Esophagus muscularis mucosa (tissue), 4 donors: Measurements from ENCODE around the gene POM121.
"Not testable (repeated sequence)": the region's sequence is repeated elsewhere in the genome, so short reads cannot be mapped to it uniquely, and the experiment has no call there.

ENCODE experiments used
- EP300 ChIP-seq: sonication (generic); formaldehyde crosslinking; IDR thresholded peaks from one replicate; pipeline ENCODE4 v1.6.1; 2017; ENCODE audit warnings: antibody characterized with exemption
- POLR2A ChIP-seq: fragments of 450-650 bp; IDR thresholded peaks from one replicate; pipeline ENCODE4 v1.6.1; 2017; ENCODE audit warnings: antibody characterized with exemption, moderate library complexity, mild to moderate bottlenecking, low read depth
- POLR2AphosphoS5 ChIP-seq, 2 donors: sonication (generic); formaldehyde crosslinking; IDR thresholded peaks; one replicate each; pipeline ENCODE4 v1.6.1; 2017; ENCODE audit warnings: antibody characterized with exemption in 2 of 2
- TF ChIP-seq, protein P1 (sequence below), 3 experiments: fragments of 200-600 bp in 2 of 3; fragments of 450-650 bp in 1 of 3; sonication (generic) in 2 of 3; IDR thresholded peaks; one replicate each; pipeline ENCODE4 v1.5.1; 2017 to 2019; ENCODE audit warnings: antibody characterized with exemption in 3 of 3, mild to moderate bottlenecking in 2 of 3, moderate library complexity in 1 of 3

DNA sequence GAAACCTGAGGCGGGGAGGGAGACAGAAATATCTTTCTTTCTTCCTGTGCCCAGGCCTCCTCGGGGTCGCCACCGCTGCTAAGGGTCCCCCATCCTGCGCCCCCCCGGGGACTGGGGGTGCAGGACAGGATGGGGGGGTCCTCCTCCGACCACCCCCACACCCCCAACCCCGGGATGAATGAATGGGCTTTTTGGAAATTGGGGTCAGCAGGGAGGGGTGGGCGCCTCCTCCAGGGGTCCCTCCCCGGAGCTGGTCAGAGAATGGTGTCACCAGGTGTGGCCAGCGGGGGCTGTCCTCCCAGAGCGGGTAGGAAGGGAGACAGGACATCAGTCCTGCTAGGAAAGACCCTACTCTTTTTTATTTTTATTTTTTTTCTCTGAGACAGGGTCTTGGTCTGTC, 51.5 kb downstream of the POM121 start:
- TF ChIP-seq, protein P1, sequence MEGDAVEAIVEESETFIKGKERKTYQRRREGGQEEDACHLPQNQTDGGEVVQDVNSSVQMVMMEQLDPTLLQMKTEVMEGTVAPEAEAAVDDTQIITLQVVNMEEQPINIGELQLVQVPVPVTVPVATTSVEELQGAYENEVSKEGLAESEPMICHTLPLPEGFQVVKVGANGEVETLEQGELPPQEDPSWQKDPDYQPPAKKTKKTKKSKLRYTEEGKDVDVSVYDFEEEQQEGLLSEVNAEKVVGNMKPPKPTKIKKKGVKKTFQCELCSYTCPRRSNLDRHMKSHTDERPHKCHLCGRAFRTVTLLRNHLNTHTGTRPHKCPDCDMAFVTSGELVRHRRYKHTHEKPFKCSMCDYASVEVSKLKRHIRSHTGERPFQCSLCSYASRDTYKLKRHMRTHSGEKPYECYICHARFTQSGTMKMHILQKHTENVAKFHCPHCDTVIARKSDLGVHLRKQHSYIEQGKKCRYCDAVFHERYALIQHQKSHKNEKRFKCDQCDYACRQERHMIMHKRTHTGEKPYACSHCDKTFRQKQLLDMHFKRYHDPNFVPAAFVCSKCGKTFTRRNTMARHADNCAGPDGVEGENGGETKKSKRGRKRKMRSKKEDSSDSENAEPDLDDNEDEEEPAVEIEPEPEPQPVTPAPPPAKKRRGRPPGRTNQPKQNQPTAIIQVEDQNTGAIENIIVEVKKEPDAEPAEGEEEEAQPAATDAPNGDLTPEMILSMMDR (IDR thresholded peaks at IDR 0.05): not testable (repeated sequence)
- not testable (repeated sequence) for TF ChIP-seq POLR2AphosphoS5 (IDR thresholded peaks at IDR 0.05); EP300; POLR2A
